HepG2 (cell line): ENCODE measurements around the gene PLEKHH3.

Experiments used
- ARNT ChIP-seq: fragments of 450-650 bp; IDR thresholded peaks from 2 replicates; pipeline ENCODE4 v1.6.1; 2017
- JUN ChIP-seq: sonication (generic); formaldehyde crosslinking; IDR thresholded peaks from 2 replicates; pipeline ENCODE4 v1.4.0; 2020; ENCODE audit warnings: mild to moderate bottlenecking, missing genetic modification reagents
- MAFF ChIP-seq: IDR thresholded peaks from 2 replicates; pipeline ENCODE4 v1.6.1; 2011; ENCODE audit warnings: low read depth, low read length, improper control_type of control experiment
- MTA1 ChIP-seq: sonication (generic); formaldehyde crosslinking; IDR thresholded peaks from 2 replicates; pipeline ENCODE4 v1.4.0; 2020; ENCODE audit warnings: missing genetic modification reagents, mild to moderate bottlenecking, borderline replicate concordance
- POLR2AphosphoS5 ChIP-seq: IDR thresholded peaks from 2 replicates; pipeline ENCODE4 v1.6.1; 2012; ENCODE audit warnings: low read depth, low read length
- RAD21 ChIP-seq: fragments of 450-650 bp; formaldehyde crosslinking; IDR thresholded peaks from 2 replicates; pipeline ENCODE4 v1.5.0; 2020; ENCODE audit warnings: mild to moderate bottlenecking
- SP1 ChIP-seq, 2 experiments: fragments of 450-650 bp in 1 of 2; sonication (generic) in 1 of 2; formaldehyde crosslinking in 1 of 2; IDR thresholded peaks; 2 replicates each; pipeline versions ENCODE4 v1.4.0 to v1.6.1; 2016 to 2020; ENCODE audit warnings: missing genetic modification reagents in 1 of 2
- ZNF263 ChIP-seq: sonication (generic); formaldehyde crosslinking; IDR thresholded peaks from 2 replicates; pipeline ENCODE4 v1.4.0; 2020; ENCODE audit warnings: missing genetic modification reagents
- TF ChIP-seq, protein P1 (sequence below): sonication (generic); formaldehyde crosslinking; IDR thresholded peaks from 2 replicates; pipeline ENCODE4 v1.5.0; 2020; ENCODE audit warnings: mild to moderate bottlenecking, missing genetic modification reagents, moderate library complexity
- TF ChIP-seq, protein P2 (sequence below): sonication (generic); formaldehyde crosslinking; conservative IDR thresholded peaks from 2 replicates; pipeline ENCODE4 v1.5.0; 2020; ENCODE audit warnings: missing genetic modification reagents
- TF ChIP-seq, protein P3 (sequence below): sonication (generic); formaldehyde crosslinking; IDR thresholded peaks from 2 replicates; pipeline ENCODE4 v1.4.0; 2020; ENCODE audit warnings: low read depth, missing genetic modification reagents

DNA sequence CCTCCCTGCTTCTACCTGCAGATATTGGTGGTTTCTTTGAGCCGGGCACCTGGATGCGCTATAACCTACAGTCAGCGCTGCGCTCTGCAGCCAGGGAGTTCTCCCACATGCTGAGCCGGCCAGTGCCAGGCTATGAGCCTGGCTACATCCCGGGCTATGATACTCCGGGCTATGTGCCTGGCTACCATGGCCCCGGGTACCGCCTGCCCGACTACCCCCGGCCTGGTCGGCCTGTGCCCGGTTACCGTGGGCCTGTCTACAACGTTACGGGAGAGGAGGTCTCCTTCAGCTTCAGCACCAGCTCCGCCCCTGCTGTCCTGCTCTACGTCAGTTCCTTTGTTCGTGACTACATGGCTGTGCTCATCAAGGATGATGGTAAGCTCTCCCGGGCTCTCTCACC, 18.7 kb upstream of the PLEKHH3 start:
- TF ChIP-seq JUN = no peak
- no peak for TF ChIP-seq POLR2AphosphoS5
- TF ChIP-seq, protein P1, sequence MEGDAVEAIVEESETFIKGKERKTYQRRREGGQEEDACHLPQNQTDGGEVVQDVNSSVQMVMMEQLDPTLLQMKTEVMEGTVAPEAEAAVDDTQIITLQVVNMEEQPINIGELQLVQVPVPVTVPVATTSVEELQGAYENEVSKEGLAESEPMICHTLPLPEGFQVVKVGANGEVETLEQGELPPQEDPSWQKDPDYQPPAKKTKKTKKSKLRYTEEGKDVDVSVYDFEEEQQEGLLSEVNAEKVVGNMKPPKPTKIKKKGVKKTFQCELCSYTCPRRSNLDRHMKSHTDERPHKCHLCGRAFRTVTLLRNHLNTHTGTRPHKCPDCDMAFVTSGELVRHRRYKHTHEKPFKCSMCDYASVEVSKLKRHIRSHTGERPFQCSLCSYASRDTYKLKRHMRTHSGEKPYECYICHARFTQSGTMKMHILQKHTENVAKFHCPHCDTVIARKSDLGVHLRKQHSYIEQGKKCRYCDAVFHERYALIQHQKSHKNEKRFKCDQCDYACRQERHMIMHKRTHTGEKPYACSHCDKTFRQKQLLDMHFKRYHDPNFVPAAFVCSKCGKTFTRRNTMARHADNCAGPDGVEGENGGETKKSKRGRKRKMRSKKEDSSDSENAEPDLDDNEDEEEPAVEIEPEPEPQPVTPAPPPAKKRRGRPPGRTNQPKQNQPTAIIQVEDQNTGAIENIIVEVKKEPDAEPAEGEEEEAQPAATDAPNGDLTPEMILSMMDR = no peak
- TF ChIP-seq MTA1 (CRISPR knock-in tag) = no peak
- TF ChIP-seq ARNT = no peak
- TF ChIP-seq RAD21 (CRISPR knock-in tag) = no peak
- TF ChIP-seq, protein P2, sequence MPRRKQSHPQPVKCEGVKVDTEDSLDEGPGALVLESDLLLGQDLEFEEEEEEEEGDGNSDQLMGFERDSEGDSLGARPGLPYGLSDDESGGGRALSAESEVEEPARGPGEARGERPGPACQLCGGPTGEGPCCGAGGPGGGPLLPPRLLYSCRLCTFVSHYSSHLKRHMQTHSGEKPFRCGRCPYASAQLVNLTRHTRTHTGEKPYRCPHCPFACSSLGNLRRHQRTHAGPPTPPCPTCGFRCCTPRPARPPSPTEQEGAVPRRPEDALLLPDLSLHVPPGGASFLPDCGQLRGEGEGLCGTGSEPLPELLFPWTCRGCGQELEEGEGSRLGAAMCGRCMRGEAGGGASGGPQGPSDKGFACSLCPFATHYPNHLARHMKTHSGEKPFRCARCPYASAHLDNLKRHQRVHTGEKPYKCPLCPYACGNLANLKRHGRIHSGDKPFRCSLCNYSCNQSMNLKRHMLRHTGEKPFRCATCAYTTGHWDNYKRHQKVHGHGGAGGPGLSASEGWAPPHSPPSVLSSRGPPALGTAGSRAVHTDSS (CRISPR knock-in tag) = no peak
- no peak for TF ChIP-seq ZNF263 (CRISPR knock-in tag)
- no peak for TF ChIP-seq MAFF
- no peak for TF ChIP-seq SP1 (IDR thresholded peaks at IDR 0.05)
- no peak for TF ChIP-seq SP1 (CRISPR knock-in tag; IDR thresholded peaks at IDR 0.05)
- TF ChIP-seq, protein P3, sequence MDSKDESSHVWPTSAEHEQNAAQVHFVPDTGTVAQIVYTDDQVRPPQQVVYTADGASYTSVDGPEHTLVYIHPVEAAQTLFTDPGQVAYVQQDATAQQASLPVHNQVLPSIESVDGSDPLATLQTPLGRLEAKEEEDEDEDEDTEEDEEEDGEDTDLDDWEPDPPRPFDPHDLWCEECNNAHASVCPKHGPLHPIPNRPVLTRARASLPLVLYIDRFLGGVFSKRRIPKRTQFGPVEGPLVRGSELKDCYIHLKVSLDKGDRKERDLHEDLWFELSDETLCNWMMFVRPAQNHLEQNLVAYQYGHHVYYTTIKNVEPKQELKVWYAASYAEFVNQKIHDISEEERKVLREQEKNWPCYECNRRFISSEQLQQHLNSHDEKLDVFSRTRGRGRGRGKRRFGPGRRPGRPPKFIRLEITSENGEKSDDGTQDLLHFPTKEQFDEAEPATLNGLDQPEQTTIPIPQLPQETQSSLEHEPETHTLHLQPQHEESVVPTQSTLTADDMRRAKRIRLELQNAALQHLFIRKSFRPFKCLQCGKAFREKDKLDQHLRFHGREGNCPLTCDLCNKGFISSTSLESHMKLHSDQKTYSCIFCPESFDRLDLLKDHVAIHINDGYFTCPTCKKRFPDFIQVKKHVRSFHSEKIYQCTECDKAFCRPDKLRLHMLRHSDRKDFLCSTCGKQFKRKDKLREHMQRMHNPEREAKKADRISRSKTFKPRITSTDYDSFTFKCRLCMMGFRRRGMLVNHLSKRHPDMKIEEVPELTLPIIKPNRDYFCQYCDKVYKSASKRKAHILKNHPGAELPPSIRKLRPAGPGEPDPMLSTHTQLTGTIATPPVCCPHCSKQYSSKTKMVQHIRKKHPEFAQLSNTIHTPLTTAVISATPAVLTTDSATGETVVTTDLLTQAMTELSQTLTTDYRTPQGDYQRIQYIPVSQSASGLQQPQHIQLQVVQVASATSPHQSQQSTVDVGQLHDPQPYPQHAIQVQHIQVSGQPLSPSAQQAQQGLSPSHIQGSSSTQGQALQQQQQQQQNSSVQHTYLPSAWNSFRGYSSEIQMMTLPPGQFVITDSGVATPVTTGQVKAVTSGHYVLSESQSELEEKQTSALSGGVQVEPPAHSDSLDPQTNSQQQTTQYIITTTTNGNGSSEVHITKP (CRISPR knock-in tag) = no peak
